GM21529 (cell line): ENCODE data around the gene OXER1.

ENCODE experiments used
- ATAC-seq: cut with Tn5 transposase; IDR thresholded peaks from one replicate; pipeline ENCODE4 v1.9.1; 2021; ENCODE audit not compliant: unreplicated experiment

Gene OXER1

DNA sequence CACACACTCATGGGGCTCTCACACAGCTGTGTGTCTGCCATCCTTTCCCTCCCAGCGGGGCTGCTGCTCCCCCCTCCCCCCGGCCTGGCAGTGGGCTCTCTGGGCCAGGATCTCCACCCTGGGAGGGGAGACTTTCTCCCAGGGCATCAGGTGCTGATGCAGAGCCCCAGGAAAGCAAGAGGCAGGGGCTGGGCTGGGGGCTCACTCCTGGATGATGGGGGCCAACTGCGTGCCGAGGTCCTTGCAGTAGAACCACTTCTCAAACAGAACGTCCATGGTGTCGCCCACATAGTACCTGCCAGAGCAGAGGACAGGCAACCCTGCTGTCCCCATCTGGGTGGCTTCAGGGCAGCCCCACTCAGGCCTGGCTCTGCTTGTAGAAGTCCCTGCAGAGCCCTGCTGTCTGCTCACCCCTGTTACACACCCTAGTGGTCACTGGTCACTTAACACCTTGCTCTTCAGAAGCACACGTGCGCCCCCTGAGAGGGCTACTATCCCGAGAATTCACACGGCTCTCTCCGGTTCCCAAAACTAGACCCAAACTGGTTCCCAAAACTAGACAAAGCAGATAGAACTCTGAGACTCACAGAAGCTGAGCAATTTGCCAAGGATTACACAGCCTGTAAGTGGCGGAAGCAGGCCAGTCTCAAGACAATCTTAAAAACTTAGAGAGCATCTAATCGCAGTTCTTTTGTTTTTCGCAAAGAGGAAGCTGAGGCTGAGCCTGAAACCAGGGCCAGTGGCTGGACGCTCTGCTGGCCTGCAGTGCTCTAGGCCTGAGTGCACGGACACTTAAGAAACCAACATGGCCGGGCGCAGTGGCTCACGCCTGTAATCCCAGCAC lies 6.6 kb upstream of the OXER1 start:
- ATAC-seq: peak; percentile 74

- no peak for ATAC-seq
Observed at GRCh38 chr2:42769583-42770287, 5.8 kb upstream of the OXER1 start.

DNA sequence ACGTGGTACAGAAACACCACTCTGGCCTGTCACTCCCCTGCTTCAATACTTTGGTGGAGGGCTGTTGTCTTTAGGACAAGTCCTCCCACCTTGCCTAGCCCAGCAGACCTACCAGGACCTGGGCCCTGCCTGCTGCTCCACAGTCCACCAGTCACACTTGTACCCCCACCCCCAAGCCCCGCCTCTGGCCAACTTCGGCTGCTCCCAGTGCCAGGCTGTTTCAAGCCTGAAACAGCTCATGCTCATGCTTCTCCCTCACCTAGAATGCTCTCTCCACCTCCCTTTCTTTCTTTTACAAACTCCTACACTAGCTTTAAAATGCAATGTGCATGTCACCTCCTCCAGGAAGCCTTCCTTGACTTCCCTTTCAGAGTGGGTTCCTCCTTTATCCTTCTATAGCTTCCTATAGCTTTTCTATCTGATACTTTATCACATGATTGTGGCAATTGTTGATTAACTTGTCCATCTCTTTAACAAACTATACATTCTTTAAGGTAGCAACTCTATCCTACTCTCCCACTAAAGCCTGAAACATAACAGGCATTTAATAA lies 4.8 kb upstream of the OXER1 start:
- no peak for ATAC-seq

- ATAC-seq: no peak
Observed at GRCh38 chr2:42767899-42768705, 4.2 kb upstream of the OXER1 start.

GRCh38 chr2:42767080-42767898 lies 3.4 kb upstream of the OXER1 start:
- ATAC-seq: no peak

DNA sequence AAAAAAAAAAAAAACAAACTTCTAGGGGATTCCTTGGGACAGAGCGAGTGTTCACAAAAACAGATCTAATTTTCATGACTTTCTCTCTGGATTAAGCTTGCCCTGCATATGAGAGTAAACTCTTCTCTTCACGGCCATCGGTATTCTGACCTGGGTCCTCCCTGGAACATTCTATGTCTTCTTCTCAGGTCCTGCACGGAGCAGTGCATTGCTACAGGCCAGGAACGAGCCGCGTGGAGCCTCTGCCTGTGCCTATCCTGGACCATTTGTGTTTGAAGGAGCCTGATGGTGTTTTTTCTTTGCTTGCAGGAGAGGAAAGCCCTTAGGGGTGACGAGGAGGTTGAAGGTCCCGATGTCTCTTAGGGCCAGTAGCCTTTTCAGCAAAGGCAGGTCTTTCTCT lies 1.8 kb upstream of the OXER1 start:
- ATAC-seq: no peak

GRCh38 chr2:42764901-42765300 lies 966 bp upstream of the OXER1 start:
- ATAC-seq: no peak

GRCh38 chr2:42762823-42763804 lies 821 bp downstream of the OXER1 start:
- ATAC-seq: no peak

GRCh38 chr2:42762155-42762554 lies 1.8 kb downstream of the OXER1 start:
- no peak for ATAC-seq

DNA sequence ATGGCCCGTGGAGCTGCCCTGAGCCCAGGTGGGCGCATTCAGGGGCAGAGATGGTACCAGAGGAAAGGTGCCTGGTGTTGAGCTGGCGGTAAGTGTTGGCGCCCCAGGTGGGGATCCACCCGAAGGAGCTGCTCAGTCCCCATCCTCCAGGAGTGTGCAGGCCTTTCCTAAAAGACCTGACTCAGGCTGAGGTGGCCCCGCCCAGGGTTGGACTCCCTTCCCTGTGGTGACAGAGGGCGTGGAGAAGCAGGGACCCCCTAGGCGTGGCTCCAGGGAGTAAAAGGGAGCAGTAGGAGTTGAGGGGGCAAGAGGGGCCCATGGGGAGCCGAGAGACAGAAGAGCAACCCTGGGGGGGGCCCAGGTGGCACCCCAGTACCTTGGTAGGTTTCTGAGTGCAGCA lies 2.4 kb downstream of the OXER1 start:
- no peak for ATAC-seq

- ATAC-seq: no peak
Observed at GRCh38 chr2:42758751-42759150, 5.2 kb downstream of the OXER1 start.

DNA sequence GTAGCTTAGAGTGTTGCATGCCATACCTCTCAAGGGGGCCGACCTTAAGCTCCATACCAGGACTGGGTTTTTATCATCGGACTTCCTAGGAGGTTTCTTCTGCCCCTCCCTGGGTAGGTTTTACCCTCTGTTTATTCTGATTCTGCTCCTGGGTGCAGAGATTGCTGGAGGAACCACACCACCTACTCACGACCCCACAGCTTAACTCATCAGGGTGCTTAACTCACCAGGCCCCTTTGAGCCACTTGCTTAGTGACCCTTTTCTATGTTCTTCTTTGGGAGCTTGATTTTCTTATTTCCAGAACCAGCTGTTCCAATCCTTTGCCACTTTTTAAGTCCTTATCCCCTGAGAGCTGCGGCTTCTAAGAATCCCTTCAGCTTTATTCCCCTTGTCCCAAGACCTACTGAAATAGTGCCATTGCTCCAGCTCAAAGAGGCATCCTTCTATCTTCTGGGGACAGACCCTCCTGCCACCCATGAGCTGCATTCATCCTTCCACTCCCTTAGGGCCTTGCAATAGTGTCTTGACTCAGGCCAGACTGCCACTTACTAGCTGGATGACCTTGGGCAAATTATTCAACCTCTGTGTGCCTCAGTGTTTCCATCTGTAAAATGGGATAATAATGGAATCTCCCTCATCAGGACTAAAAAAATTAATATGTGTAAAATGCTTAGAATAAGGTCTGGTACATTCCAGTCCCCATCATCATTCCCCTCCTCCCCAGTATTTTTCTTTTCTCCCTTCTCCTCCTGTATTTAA lies 5.8 kb downstream of the OXER1 start:
- ATAC-seq: no peak

DNA sequence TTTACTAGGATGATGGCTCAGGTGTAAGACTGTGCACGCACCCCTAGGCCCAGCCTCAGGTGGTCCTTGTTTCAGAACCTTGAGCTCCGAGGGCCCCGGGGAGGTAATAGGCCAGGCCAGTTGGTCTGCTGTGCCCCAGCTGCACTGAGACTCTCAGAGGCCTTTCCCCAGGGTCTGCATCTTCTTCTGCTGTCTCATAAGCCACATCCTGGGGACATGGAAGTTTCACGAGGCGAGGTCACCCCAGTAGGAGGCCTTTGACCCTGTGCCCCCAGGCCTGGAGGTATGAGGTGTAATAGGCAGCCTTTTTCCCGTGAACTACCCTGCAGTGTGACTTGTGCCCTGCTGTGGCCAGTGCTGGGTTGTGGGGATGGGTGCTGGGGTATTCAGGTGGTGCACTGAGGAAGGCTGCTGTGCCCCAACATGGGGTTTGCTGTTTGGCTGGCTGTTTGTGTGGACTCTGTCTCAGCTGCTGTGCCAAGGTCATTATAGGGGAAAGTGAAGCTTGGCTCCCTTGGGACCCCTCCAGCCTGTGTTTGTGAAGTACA lies 6.9 kb downstream of the OXER1 start:
- ATAC-seq: no peak

DNA sequence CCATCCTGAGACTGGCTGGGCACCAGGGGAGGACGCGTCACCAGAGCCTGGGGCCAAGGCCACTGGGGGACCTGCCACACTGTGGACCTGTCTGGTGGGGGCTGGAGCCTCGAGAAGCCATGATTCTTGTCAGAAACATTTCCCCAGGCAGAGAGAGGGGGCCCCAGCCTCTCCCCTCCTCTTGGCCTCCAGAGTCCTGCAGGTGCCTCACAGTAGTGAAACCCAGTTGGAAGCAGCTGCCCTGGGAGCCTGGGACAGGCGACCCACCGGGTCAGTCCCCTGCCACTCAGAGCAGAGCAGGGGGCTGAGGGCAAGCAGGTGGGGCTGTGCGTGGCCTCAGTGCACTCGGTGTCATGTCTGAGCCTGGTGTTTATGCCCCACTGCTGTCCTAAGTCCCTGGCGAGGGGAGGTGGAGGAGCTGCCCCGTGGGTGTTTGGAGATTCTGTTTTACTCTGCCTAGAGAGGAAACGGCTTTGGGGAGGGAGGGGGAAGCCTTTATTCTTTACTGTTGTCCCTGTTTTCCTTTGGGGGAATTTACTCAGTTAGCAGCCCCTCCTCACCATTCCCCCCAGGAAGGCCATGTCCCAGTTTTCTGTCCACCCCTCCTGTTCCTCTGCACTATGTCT lies 7.7 kb downstream of the OXER1 start:
- no peak for ATAC-seq

DNA sequence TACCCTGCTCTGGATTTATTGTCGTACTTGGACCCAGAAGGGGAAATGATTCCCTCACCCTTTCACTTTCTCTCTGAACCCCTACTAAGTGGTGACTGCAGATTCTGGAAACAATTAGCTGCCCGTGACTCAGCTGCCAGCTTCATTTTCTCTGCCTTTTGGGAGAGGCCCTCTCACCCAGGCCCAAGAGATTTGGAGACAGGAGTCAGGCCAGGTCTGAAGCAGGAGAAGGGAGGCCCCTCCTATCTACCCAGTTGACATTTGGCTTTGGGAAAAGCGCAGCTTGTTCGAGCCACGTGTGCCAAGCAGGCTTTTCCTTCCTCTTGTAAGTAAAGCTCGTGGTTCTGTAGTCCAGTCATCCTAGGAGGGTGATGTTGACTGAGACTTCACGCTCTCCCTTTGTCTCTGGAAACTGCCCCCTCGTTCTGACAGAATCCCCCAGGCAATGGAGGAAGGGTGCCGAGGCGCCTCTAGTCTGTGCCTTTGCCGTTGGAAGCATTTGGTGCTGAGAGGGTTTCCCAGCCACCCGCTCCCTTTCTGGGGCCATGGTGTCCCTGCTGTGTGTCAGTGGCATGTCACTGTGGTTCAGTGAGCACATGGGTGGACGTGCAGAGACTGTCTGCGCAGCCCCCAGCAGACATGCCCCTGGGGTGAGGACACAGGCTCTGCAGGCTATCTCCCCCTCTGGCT lies 8.6 kb downstream of the OXER1 start:
- no peak for ATAC-seq

GRCh38 chr2:42754776-42755140 lies 9.2 kb downstream of the OXER1 start:
- no peak for ATAC-seq

DNA sequence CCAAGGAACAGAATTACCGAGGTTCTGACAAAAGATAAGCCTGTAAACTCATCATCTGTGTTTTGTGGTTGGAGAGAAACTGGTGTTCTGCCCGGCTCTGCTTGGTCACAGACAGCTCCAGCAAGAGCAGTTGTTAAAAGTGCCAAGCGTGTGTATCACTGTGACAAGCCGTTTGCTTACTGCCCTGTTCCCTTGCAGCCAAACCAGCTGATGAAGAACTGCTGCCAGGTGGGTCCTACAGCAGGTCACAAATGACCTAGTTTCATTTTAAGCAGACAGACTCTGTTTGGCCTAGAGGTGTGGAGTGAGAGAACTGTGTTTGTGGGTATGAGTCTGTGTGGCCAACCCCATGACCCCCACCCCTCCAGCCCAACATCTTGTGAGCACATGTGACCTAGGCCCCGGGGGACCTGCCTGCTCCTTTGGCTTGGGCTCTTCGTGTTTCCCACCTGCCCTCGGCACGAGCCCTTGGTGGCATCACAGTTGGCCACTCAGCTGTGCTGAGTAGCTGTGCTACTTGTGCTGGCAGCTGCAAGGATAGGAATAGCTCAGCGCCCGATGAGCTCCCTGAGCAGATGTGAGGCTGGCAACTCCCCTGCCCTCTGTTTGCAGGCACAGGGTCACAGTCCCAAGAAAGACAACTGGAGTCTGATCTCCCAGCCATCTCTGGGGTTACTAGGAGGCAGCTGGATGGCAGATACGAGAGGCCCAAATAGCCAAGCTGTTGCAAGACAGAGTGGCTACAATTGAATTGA lies 9.7 kb downstream of the OXER1 start:
- ATAC-seq: peak; percentile 50
